CD4-positive, alpha-beta T cell treated with Interleukin-1 beta for 1 hour (primary cell): ENCODE data around the gene PIAS4.

Experiments
- DNase-seq, 2 donors: peaks; one replicate each; pipeline ENCODE4 v3.0.0-alpha.2; 2020 to 2022

PIAS4 gene

GRCh38 chr19:4080473-4080872 lies 72.9 kb downstream of the PIAS4 start:
- DNase-seq: no peak

- DNase-seq: no peak
These were observed 74.0 kb downstream of the PIAS4 start for GRCh38 chr19:4081441-4082129.

- no peak for DNase-seq
These were observed 74.6 kb downstream of the PIAS4 start for GRCh38 chr19:4082172-4082571.

GRCh38 chr19:4083677-4084546 lies 76.4 kb downstream of the PIAS4 start:
- DNase-seq: peak; percentile 71

GRCh38 chr19:4084547-4084877 lies 77.0 kb downstream of the PIAS4 start:
- DNase-seq: no peak

- no peak for DNase-seq
These were observed 78.9 kb downstream of the PIAS4 start for GRCh38 chr19:4086411-4086867.

- DNase-seq: no peak
These were observed 80.5 kb downstream of the PIAS4 start for GRCh38 chr19:4087787-4088679.

- peak; percentile 59 to 76 for DNase-seq
These were observed 81.4 kb downstream of the PIAS4 start for GRCh38 chr19:4088975-4089374.
